Measurements from ENCODE around the gene IDH3B.

IDH3B gene

GRCh38 chr20:2652724-2653555, 11.1 kb downstream of the IDH3B start:
- in situ Hi-C loops (cut with MboI; ENCODE audit: low sequenced_read_pairs, unreplicated experiment): no loop called here
- peak; percentile 74 for DNase-seq (ENCODE audit: low spot score)
- no peak for TF ChIP-seq CTCF (IDR thresholded peaks at IDR 0.05; ENCODE audit: borderline replicate concordance, control extremely low read depth, extremely low read depth, insufficient read depth, missing control alignments)

- DNase-seq (ENCODE audit: low spot score): peak; percentile 96
- in situ Hi-C loops (cut with MboI; ENCODE audit: low sequenced_read_pairs, unreplicated experiment): no loop called here
- no peak for TF ChIP-seq CTCF (IDR thresholded peaks at IDR 0.05; ENCODE audit: borderline replicate concordance, control extremely low read depth, extremely low read depth, insufficient read depth, missing control alignments)
Observed at GRCh38 chr20:2651772-2652723, 12.0 kb downstream of the IDH3B start, which contains the start of gene NOP56. TSS of gene NOP56 (plus strand) at chr20:2652632. CDS start at chr20:2652661, 29 bp downstream.

GRCh38 chr20:2643708-2644107, 20.3 kb downstream of the IDH3B start:
- TF ChIP-seq CTCF (IDR thresholded peaks at IDR 0.05; ENCODE audit: borderline replicate concordance, control extremely low read depth, extremely low read depth, insufficient read depth, missing control alignments): no peak
- in situ Hi-C loops (cut with MboI; ENCODE audit: low sequenced_read_pairs, unreplicated experiment): no loop called here
- DNase-seq (ENCODE audit: low spot score): no peak

GRCh38 chr20:2640899-2641298, 23.1 kb downstream of the IDH3B start:
- DNase-seq (ENCODE audit: low spot score): no peak
- in situ Hi-C loops (cut with MboI; ENCODE audit: low sequenced_read_pairs, unreplicated experiment): no loop called here
- TF ChIP-seq CTCF (IDR thresholded peaks at IDR 0.05; ENCODE audit: borderline replicate concordance, control extremely low read depth, extremely low read depth, insufficient read depth, missing control alignments): no peak

- in situ Hi-C loops (cut with MboI; ENCODE audit: low sequenced_read_pairs, unreplicated experiment): no loop called here
- DNase-seq (ENCODE audit: low spot score): no peak
- TF ChIP-seq CTCF (IDR thresholded peaks at IDR 0.05; ENCODE audit: borderline replicate concordance, control extremely low read depth, extremely low read depth, insufficient read depth, missing control alignments): no peak
Observed at GRCh38 chr20:2640260-2640659, 23.8 kb downstream of the IDH3B start.

- no peak for TF ChIP-seq CTCF (IDR thresholded peaks at IDR 0.05; ENCODE audit: borderline replicate concordance, control extremely low read depth, extremely low read depth, insufficient read depth, missing control alignments)
- in situ Hi-C loops (cut with MboI; ENCODE audit: low sequenced_read_pairs, unreplicated experiment): no loop called here
- DNase-seq (ENCODE audit: low spot score): no peak
Observed at GRCh38 chr20:2637246-2637645, 26.8 kb downstream of the IDH3B start.

All from GM13976 (cell line).